ENCODE results near the gene ZNF805.

DNA sequence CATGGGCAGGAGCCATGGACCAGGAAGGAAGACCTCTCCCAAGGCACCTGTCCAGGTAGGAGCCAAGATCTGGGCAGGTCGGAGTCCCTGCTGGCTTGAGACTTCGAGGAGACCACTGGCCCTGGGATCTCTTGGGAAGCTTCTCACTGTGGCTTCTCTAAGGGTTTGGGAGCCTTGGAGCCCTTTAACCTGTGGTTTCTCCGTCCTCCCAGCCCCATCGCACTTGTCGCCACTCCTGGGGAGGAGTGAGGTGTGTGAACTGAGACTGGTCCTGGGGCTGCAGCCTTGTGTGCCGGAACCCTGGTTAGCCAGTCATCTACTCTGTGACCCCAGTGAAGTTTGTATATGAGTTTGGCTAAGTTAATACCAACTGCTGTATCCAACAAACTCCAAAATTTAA lies 8.2 kb downstream of the ZNF805 start:
- TF ChIP-seq, protein P1, sequence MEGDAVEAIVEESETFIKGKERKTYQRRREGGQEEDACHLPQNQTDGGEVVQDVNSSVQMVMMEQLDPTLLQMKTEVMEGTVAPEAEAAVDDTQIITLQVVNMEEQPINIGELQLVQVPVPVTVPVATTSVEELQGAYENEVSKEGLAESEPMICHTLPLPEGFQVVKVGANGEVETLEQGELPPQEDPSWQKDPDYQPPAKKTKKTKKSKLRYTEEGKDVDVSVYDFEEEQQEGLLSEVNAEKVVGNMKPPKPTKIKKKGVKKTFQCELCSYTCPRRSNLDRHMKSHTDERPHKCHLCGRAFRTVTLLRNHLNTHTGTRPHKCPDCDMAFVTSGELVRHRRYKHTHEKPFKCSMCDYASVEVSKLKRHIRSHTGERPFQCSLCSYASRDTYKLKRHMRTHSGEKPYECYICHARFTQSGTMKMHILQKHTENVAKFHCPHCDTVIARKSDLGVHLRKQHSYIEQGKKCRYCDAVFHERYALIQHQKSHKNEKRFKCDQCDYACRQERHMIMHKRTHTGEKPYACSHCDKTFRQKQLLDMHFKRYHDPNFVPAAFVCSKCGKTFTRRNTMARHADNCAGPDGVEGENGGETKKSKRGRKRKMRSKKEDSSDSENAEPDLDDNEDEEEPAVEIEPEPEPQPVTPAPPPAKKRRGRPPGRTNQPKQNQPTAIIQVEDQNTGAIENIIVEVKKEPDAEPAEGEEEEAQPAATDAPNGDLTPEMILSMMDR (IDR thresholded peaks at IDR 0.05) = no peak
- TF ChIP-seq POLR2A (IDR thresholded peaks at IDR 0.05) (no peak), POLR2AphosphoS5 (IDR thresholded peaks at IDR 0.05) (no peak), EP300 (IDR thresholded peaks at IDR 0.05) (no peak)
